ENCODE results near the gene NBEA. TPM values are rescaled to one million over a fixed set of nuclear protein-coding genes. Genes with fewer than 3 reads are reported as not detected.

Gene NBEA
- total and polyA plus RNA-seq, 2 experiments from 2014 or later, result 9.1 to 29.1 TPM

DNA sequence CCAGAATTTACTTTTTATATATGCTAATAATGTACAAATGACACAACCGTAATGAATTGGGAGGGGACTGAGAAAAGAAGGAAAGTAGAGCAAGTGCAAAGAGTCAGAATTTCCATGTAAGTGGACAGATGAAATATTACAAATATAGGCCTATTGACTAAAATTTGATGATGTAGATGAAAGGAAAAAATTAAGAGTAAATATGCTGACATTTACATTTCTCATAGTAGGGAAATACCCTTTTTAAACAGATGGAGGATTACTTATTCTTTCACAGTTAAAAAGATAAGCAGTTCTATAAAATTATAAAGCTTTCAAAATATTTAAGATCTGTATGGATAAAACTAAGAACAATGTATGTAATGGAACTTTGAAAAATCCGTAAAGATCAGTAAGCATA, 185.4 kb downstream of the NBEA start (continued):
- TF ChIP-seq, protein P1, sequence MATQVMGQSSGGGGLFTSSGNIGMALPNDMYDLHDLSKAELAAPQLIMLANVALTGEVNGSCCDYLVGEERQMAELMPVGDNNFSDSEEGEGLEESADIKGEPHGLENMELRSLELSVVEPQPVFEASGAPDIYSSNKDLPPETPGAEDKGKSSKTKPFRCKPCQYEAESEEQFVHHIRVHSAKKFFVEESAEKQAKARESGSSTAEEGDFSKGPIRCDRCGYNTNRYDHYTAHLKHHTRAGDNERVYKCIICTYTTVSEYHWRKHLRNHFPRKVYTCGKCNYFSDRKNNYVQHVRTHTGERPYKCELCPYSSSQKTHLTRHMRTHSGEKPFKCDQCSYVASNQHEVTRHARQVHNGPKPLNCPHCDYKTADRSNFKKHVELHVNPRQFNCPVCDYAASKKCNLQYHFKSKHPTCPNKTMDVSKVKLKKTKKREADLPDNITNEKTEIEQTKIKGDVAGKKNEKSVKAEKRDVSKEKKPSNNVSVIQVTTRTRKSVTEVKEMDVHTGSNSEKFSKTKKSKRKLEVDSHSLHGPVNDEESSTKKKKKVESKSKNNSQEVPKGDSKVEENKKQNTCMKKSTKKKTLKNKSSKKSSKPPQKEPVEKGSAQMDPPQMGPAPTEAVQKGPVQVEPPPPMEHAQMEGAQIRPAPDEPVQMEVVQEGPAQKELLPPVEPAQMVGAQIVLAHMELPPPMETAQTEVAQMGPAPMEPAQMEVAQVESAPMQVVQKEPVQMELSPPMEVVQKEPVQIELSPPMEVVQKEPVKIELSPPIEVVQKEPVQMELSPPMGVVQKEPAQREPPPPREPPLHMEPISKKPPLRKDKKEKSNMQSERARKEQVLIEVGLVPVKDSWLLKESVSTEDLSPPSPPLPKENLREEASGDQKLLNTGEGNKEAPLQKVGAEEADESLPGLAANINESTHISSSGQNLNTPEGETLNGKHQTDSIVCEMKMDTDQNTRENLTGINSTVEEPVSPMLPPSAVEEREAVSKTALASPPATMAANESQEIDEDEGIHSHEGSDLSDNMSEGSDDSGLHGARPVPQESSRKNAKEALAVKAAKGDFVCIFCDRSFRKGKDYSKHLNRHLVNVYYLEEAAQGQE (IDR thresholded peaks at IDR 0.05; ENCODE audit: unreplicated experiment), result no peak
- TF ChIP-seq JUNB (IDR thresholded peaks at IDR 0.05; ENCODE audit: unreplicated experiment) (no peak), STAT1 (IDR thresholded peaks at IDR 0.05; ENCODE audit: unreplicated experiment) (no peak)

DNA sequence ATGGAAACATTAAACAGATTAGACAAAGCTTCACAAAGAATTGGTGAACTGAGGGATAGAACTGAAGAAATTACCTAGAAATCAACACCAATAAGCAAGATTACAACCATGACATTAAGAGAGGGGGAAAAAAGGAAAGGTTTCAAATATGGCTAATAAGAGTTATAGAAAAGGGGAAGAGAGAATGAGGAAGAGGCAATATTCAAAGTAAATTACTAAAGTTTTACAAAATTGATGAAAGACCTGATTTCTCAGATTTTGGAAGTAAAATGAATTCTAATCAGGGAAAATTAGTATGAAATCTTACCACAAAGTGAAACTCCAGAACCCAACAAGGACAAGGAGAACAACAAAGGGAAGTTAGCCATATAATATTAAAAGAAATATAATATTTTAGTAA, 187.4 kb downstream of the NBEA start:
- Mint-ChIP-seq H3K4me3 (no peak overlapping the region), H3K4me1 (no peaks in the 10 kb centered on the region), H3K36me3 (ENCODE audit: low read depth) (peaks cover 5% of the 10 kb centered on the region; the same call in 2 of the 3 replicates), H3K27ac (no peak overlapping the region), H3K9me3 (no peaks in the 10 kb centered on the region), H3K27me3 (ENCODE audit: insufficient read depth, low read depth, poor library complexity) (no peaks in the 10 kb centered on the region)
- Histone ChIP-seq H3K4me1 (ENCODE audit: insufficient read depth) (no peaks in the 10 kb centered on the region), H3K27me3 (ENCODE audit: insufficient read depth) (no peaks in the 10 kb centered on the region), H3K79me2 (replicated peaks; ENCODE audit: insufficient read depth) (no peaks in the 10 kb centered on the region), H3K9me2 (ENCODE audit: insufficient read depth) (no peaks in the 10 kb centered on the region), H3K36me3 (ENCODE audit: insufficient read depth) (no peaks in the 10 kb centered on the region), H4K20me1 (replicated peaks; ENCODE audit: insufficient read depth) (no peaks in the 10 kb centered on the region; the same call in 1 of the 2 replicates), H3F3A (replicated peaks; ENCODE audit: low read depth) (no peaks in the 10 kb centered on the region), H3K4me2 (no peak overlapping the region), H3K27ac (ENCODE audit: low read depth) (no peak overlapping the region), H3K4me3 (no peak overlapping the region), H2AFZ (no peak overlapping the region)
- TF ChIP-seq NANOG (IDR thresholded peaks at IDR 0.05; ENCODE audit: borderline replicate concordance) (no peak), POLR2AphosphoS5 (IDR thresholded peaks at IDR 0.05; ENCODE audit: low read depth) (no peak), STAT1 (IDR thresholded peaks at IDR 0.05; ENCODE audit: unreplicated experiment) (no peak), JUNB (IDR thresholded peaks at IDR 0.05; ENCODE audit: unreplicated experiment) (no peak), EZH2phosphoT487 (IDR thresholded peaks at IDR 0.05; ENCODE audit: unreplicated experiment) (no peak), CREB1 (CRISPR knock-in tag; IDR thresholded peaks at IDR 0.05; ENCODE audit: low read depth) (no peak), ZNF114 (CRISPR knock-in tag; IDR thresholded peaks at IDR 0.05) (no peak), EZH2 (IDR thresholded peaks at IDR 0.05; ENCODE audit: low read depth, unreplicated experiment) (no peak)
- TF ChIP-seq, protein P2, sequence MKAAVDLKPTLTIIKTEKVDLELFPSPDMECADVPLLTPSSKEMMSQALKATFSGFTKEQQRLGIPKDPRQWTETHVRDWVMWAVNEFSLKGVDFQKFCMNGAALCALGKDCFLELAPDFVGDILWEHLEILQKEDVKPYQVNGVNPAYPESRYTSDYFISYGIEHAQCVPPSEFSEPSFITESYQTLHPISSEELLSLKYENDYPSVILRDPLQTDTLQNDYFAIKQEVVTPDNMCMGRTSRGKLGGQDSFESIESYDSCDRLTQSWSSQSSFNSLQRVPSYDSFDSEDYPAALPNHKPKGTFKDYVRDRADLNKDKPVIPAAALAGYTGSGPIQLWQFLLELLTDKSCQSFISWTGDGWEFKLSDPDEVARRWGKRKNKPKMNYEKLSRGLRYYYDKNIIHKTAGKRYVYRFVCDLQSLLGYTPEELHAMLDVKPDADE (IDR thresholded peaks at IDR 0.05), result no peak
- TF ChIP-seq, protein P1 (IDR thresholded peaks at IDR 0.05; ENCODE audit: unreplicated experiment), result no peak
- ATAC-seq (no peak), DNase-seq (ENCODE audit: low spot score) (no peak)

Measured in GM23338 (cell line).